Stimulated activated CD4-positive, alpha-beta T cell treated with anti-CD3 and anti-CD28 coated beads, TNF-alpha, amount 100 ng/mL, for 48 hours (primary cell): ENCODE data around the gene SERPINB1.
A peak's percentile ranks its signal among the peaks of the same experiment; 100 is the strongest.

Source experiments
- DNase-seq, 3 donors: peaks; one replicate each; pipeline ENCODE4 v3.0.0-alpha.2; 2020; ENCODE audit warnings: low read depth in 3 of 3

The SERPINB1 gene

DNA sequence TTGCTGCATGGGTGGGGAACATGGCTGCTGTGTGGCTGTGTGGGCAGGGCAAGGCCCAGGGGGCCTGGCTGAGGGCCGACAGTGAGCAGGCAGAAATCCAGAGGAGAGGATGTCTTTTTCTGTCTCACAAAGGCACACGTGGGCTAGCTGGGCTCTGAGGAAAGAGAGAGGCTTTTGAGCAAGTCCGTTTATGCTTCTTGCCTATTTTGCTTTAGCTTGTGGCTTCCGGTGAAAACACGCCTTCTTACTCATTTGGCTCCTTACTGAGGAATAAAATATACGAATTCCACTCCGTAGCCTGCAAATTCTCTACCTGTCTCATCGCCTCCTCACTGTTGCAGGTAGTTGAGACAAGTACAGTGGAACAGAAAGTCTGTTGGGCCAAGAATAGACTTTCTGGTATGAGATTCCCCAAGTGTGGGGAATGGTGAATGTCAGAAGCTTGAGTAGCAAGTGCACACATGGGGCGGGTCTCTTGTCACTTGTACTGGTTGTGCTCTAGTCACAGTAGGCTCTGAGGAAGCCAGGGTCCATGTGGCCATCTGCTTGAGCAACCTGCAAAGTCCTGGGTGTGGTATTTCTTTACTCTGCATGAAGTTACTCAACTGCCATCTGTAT, 48.0 kb downstream of the SERPINB1 start:
- peak in 1 of 3 donors; percentile 21 for DNase-seq

DNA sequence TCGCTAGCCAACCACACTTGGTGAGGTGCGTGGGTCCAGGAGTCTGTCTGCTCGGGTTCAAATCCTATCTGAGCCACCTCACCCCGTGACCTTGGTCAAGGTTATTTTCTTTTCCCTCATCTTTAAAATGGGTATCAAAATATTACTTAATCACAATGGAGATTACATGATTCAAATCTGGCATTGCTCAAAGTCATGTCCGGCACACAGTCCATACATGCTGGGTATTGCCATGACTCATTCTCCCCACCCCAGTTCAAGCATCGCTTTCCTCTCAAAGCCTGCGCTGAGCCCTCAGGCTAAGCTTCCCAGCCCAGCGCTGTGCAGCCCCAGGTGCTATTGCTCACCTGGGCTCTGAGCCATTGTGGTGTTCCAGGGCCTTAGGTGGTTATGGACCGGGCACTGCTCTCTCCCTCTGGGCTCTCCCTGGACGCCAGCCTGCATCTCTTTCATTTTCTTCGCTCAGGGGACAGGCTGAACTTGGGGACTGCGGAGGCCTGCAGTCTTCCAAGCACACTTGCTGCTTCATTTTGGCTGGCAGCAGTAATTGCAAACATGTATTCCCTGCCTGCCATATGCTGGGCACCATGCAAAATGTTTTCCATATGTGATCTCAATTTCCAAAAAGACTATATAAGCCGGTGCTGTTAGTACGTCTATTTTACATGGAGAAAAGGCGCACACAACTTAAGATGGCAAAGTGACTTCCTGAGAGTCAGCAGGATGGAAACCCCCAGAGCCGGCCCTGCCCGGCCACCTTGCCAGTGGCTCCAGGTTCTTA, 49.1 kb downstream of the SERPINB1 start:
- no peak for DNase-seq

DNA sequence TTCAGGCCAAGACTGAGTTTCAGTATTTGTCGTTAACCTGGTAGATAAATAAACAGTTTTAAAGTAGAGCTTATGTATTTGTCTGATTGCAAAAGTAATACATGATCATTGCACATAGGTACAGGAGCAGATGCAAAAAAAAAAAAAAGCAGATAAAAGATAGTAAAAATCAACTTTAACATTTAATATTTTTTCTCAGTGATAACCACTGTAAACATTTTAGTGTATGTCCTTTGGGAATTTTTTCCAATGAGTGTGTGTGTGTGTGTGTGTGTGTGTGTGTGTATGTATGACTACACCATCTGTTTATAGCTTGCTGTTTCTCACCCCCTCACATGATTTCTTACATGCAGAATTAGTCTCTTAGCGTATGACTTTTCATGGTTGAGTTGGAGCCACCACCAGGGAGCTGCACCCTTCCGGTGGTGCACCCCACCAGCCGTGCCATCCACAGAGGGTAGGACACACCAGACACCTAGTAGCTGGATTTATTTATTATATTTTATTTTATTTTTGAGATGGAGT, 50.2 kb downstream of the SERPINB1 start:
- DNase-seq = no peak

GRCh38 chr6:2790588-2791449, 50.8 kb downstream of the SERPINB1 start:
- peak; percentile 34 to 45 (median 41) for DNase-seq

DNA sequence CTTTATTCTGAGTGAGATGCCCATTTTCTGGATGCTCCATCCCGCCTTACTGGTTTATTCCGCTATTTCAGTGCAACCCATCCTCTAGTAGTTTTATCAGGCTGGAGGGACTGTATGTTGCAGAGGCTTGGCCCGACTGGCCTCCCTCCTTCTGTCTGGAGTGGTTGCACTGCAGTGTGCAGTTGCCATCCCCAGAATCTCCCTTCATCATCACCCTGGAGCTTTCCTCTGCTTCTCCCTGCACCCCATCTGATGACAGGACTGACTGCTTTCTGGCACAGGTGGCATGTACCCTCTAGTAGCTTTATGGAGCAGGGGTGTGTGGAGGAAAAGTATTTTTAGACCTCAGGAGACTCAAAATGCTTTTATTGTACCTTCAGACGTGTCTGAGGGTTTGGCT, 55.4 kb downstream of the SERPINB1 start:
- DNase-seq = no peak

- no peak for DNase-seq
Observed at GRCh38 chr6:2784930-2785329, 56.7 kb downstream of the SERPINB1 start.

GRCh38 chr6:2784061-2784460, 57.6 kb downstream of the SERPINB1 start:
- no peak for DNase-seq

DNA sequence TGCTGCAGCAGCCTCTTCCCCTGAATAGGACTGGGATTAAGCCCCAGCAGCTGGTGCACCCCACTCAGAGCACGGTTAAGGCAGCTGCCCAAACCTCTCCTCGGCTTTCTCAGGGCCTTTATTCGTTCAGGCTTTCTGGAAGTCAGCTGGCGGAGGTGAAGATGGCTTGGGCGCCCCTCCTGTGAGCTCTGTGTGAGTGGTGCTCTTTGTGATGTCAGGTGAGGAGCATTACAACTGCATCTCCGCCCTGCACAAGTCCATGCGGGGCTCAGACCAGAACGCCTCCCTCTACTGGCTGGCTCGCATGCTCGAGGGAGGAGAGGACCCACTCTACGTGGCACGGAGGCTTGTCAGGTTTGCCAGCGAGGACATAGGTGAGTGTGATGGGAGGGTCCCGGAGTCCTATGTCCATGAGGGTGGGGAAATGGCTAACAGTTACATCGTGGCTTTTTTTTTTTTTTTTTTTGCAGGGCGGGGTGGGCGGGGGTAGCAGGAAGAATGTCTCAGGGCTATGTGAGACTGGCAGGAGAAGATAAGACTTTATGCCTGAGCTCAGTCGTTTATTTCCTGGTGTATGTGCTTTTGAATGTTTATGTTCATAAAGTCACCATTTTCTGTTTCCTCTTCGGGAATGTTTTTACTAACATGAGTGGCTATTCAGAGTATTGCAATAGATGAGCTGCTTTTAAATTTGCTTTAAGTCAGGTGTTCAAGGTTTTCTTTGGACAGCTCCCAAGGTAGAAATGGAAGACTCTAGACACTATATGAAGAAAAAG, 58.3 kb downstream of the SERPINB1 start:
- no peak for DNase-seq

GRCh38 chr6:2782825-2783187, 58.9 kb downstream of the SERPINB1 start:
- DNase-seq = no peak

- no peak for DNase-seq
Observed at GRCh38 chr6:2782356-2782708, 59.3 kb downstream of the SERPINB1 start.
